GM12878 (cell line): ENCODE measurements around the gene PRC1. TPM values are rescaled to one million over a fixed set of nuclear protein-coding genes. Genes with fewer than 3 reads are reported as not detected.

Source experiments
- CUX1 ChIP-seq: IDR thresholded peaks from 2 replicates; pipeline ENCODE4 v1.6.1; 2012; ENCODE audit warnings: improper control_type of control experiment, low read depth, low read length; ENCODE audit not compliant: insufficient replicate concordance
- EED ChIP-seq: sonication (generic); IDR thresholded peaks from 2 replicates; pipeline ENCODE4 v1.6.1; 2016; ENCODE audit warnings: antibody characterized with exemption, low read depth
- MEF2B ChIP-seq: fragments of 450-650 bp; IDR thresholded peaks from 2 replicates; pipeline ENCODE4 v1.6.1; 2018; ENCODE audit warnings: mild to moderate bottlenecking, moderate library complexity; ENCODE audit not compliant: partially characterized antibody, poor library complexity, severe bottlenecking
- NFYB ChIP-seq: IDR thresholded peaks from 2 replicates; pipeline ENCODE4 v1.6.1; 2011; ENCODE audit warnings: low read depth, mild to moderate bottlenecking, low read length, improper control_type of control experiment, moderate library complexity; ENCODE audit not compliant: insufficient read depth
- PKNOX1 ChIP-seq: fragments of 450-650 bp; IDR thresholded peaks from 2 replicates; pipeline ENCODE4 v1.6.1; 2016; ENCODE audit warnings: mild to moderate bottlenecking
- ZNF207 ChIP-seq: fragments of 450-650 bp; IDR thresholded peaks from 2 replicates; pipeline ENCODE4 v1.6.1; 2014; ENCODE audit warnings: antibody characterized with exemption, mild to moderate bottlenecking, borderline replicate concordance
- ZNF274 ChIP-seq: IDR thresholded peaks from one replicate; pipeline ENCODE4 v1.8.0; 2011; ENCODE audit not compliant: insufficient read length, insufficient read depth
- polyA plus RNA-seq, 11 experiments: library from polyadenylated mRNA; depleted of rRNA in 4 of 11; unstranded in 6 of 11; stranded (reverse) in 5 of 11; fragments of >200 nt; fragmentation: Nextera tagmentation in 4 of 11; fragmentation: Illumina TruSeq in 1 of 11; extraction: Ambion mirVana in 4 of 11; extraction: Trizol in 1 of 11; gene quantifications; 1 replicate in 1 of 11; 2 replicates in 10 of 11; pipeline versions ENCODE4 v1.2.1 to v1.2.3, GENCODE V29; 2011 to 2016; ENCODE audit warnings: inconsistent platforms in 2 of 11, missing spikeins in 2 of 11, low read depth in 1 of 11
- total RNA-seq, 4 experiments: library from RNA; depleted of rRNA in 3 of 4; stranded (reverse); fragments of >200 nt in 3 of 4; fragmentation: Illumina TruSeq in 1 of 4; extraction: Trizol in 1 of 4; gene quantifications; 2 replicates each; pipeline versions ENCODE4 v1.2.1 to v1.2.3, GENCODE V29; 2013 to 2021
- TF ChIP-seq, protein P1 (sequence below): fragments of 450-650 bp; IDR thresholded peaks from 2 replicates; pipeline ENCODE4 v1.6.1; 2016; ENCODE audit warnings: mild to moderate bottlenecking

The PRC1 gene
- total and polyA plus RNA-seq, 10 of the 15 experiments (the other 5 are each of a cell fraction or from before 2014, with no cell fraction given) = 100 to 241 (median 131) TPM

DNA sequence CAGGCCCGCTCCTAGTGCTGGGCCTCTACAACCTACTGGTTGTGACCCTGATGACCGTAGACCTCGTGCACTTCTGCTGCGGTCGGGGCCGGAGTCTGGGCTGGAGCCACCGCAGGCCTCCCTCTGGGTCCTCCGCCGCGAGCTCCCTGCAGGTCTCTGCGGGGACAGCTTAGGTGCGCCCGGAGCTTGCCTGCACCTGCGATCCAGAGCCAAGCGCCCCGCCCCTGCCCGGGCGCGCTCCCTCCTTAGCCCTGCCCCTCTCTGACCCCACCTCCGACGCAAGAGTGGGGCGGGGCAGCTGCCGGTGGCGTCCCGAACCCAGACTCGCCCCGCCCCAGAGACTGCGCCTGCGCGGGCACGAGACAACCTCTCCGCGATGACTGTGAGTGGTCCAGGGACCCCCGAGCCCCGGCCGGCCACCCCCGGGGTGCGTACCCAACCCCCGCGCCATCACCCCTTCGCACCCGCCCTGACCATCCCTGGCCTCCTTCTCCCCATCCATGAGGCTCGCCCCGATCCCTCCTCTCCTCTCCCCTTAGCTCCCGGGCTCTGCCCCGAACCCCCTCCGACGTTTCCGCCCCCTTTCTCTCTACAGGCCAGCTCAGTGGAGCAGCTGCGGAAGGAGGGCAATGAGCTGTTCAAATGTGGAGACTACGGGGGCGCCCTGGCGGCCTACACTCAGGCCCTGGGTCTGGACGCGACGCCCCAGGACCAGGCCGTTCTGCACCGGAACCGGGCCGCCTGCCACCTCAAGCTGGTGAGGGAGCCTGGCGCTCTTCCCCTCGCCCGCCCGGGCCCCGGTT is 59.2 kb downstream of the PRC1 start, which contains the start of gene UNC45A (continued):
- TF ChIP-seq PKNOX1 = no peak; the same call in 1 of the 2 replicates
- TF ChIP-seq ZNF207 = no peak
- no peak for TF ChIP-seq CUX1
- TF ChIP-seq, protein P1, sequence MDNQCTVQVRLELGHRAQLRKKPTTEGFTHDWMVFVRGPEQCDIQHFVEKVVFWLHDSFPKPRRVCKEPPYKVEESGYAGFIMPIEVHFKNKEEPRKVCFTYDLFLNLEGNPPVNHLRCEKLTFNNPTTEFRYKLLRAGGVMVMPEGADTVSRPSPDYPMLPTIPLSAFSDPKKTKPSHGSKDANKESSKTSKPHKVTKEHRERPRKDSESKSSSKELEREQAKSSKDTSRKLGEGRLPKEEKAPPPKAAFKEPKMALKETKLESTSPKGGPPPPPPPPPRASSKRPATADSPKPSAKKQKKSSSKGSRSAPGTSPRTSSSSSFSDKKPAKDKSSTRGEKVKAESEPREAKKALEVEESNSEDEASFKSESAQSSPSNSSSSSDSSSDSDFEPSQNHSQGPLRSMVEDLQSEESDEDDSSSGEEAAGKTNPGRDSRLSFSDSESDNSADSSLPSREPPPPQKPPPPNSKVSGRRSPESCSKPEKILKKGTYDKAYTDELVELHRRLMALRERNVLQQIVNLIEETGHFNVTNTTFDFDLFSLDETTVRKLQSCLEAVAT = peak; percentile 54; the same call in 1 of the 2 replicates
- TF ChIP-seq ZNF274 = no peak
- peak; percentile 40 for TF ChIP-seq MEF2B
- TF ChIP-seq EED = 0 out of 2 replicates have a peak, but pooled peaks have one; percentile 13
- 0 out of 2 replicates have a peak, but pooled peaks have one; percentile 13 for TF ChIP-seq NFYB
